Measurements from ENCODE around the gene ADCK1.

GRCh38 chr14:77880056-77880455 is 80.1 kb downstream of the ADCK1 start:
- TF ChIP-seq POLR2A (IDR thresholded peaks at IDR 0.05; ENCODE audit: low read depth, low read length), result no peak
- no peak for TF ChIP-seq POLR2AphosphoS5 (IDR thresholded peaks at IDR 0.05; ENCODE audit: low read depth, low read length)
- TF ChIP-seq TAF1 (IDR thresholded peaks at IDR 0.05; ENCODE audit: borderline replicate concordance, low read depth, low read length), result no peak

Data from GM12892 (cell line).